IMR-90 (cell line): ENCODE measurements around the gene MAGEB2. TPM values are rescaled to one million over a fixed set of nuclear protein-coding genes. Genes with fewer than 3 reads are reported as not detected.

ENCODE experiments used
- ATAC-seq: fragments of 200-7000 bp; cut with Tn5 transposase; 2 replicates; pipeline ENCODE4 v1.9.1; 2020; ENCODE audit warnings: low read depth, mild to moderate bottlenecking, moderate library complexity
- BruUV-seq: library from RNA; stranded (reverse); fragments of 400-500 nt; replicated peaks from 2 replicates; lab custom pipeline; 2021; lab: Mats Ljungman, UMichigan
- CTCF ChIA-PET: fragments of 300-600 bp; formaldehyde crosslinking; extraction: SDS; loops from one replicate; lab custom pipeline; 2021; ENCODE audit warnings: antibody characterized with exemption; lab: Yijun Ruan, JAX
- POLR2A ChIA-PET: fragments of 300-600 bp; sonication (Branson Sonifier 250); formaldehyde crosslinking; loops from one replicate; lab custom pipeline; 2022; ENCODE audit warnings: antibody characterized with exemption; ENCODE audit not compliant: unreplicated experiment; lab: Charles Lee
- DNase-seq: peaks from one replicate; pipeline ENCODE4 v3.0.0; 2013
- H2AFZ ChIP-seq: replicated peaks from 2 replicates; pipeline ENCODE3; 2013; ENCODE audit warnings: low read length, mild to moderate bottlenecking; ENCODE audit not compliant: poor library complexity
- H2AK5ac ChIP-seq: 2 replicates; pipeline ENCODE4 v1.6.1; 2013; ENCODE audit warnings: low read depth, low read length, inconsistent platforms
- H2AK9ac ChIP-seq: replicated peaks from 2 replicates; pipeline ENCODE3; 2013; ENCODE audit warnings: mild to moderate bottlenecking, low read depth, low read length, moderate library complexity; ENCODE audit not compliant: poor library complexity
- H2BK120ac ChIP-seq: 2 replicates; pipeline ENCODE4 v1.6.1; 2013; ENCODE audit warnings: low read depth, low read length, inconsistent platforms
- H2BK15ac ChIP-seq: 3 replicates; pipeline ENCODE4 v1.6.1; 2013; ENCODE audit warnings: low read depth, low read length, inconsistent platforms
- H2BK20ac ChIP-seq: 2 replicates; pipeline ENCODE4 v1.6.1; 2013; ENCODE audit warnings: low read depth, mild to moderate bottlenecking, inconsistent platforms, low read length, moderate library complexity
- H2BK5ac ChIP-seq: 2 replicates; pipeline ENCODE4 v1.6.1; 2013; ENCODE audit warnings: mild to moderate bottlenecking, low read depth, low read length, inconsistent platforms; ENCODE audit not compliant: poor library complexity, severe bottlenecking
- H3K14ac ChIP-seq: replicated peaks from 2 replicates; pipeline ENCODE4 v1.6.1; 2013; ENCODE audit warnings: low read depth, low read length, inconsistent platforms
- H3K18ac ChIP-seq: 2 replicates; pipeline ENCODE4 v1.6.1; 2013; ENCODE audit warnings: low read depth, low read length, control low read depth
- H3K23ac ChIP-seq: 2 replicates; pipeline ENCODE4 v1.6.1; 2013; ENCODE audit warnings: low read depth, low read length, inconsistent platforms
- H3K27ac ChIP-seq: 2 replicates; pipeline ENCODE4 v1.5.1; 2013; ENCODE audit warnings: mild to moderate bottlenecking, control low read depth, low read length; ENCODE audit not compliant: insufficient read depth
- H3K27me3 ChIP-seq: 2 replicates; pipeline ENCODE4 v1.6.1; 2013; ENCODE audit warnings: low read length; ENCODE audit not compliant: control insufficient read depth, insufficient read depth
- H3K36me3 ChIP-seq: 2 replicates; pipeline ENCODE4 v1.6.1; 2013; ENCODE audit warnings: low read length, mixed read lengths; ENCODE audit not compliant: control insufficient read depth, insufficient read depth
- H3K4ac ChIP-seq: 2 replicates; pipeline ENCODE4 v1.6.1; 2013; ENCODE audit warnings: low read depth, low read length, inconsistent platforms
- H3K4me1 ChIP-seq: 2 replicates; pipeline ENCODE4 v1.6.1; 2013; ENCODE audit warnings: low read length, mixed read lengths; ENCODE audit not compliant: control insufficient read depth, insufficient read depth
- H3K4me2 ChIP-seq: 2 replicates; pipeline ENCODE4 v1.6.1; 2013; ENCODE audit warnings: low read depth, mild to moderate bottlenecking, control low read depth, low read length, moderate library complexity
- H3K4me3 ChIP-seq: 2 replicates; pipeline ENCODE4 v1.5.1; 2013; ENCODE audit warnings: low read depth, mild to moderate bottlenecking, control low read depth, low read length, moderate library complexity; ENCODE audit not compliant: insufficient read depth
- H3K56ac ChIP-seq: 2 replicates; pipeline ENCODE4 v1.6.1; 2013; ENCODE audit warnings: low read length, inconsistent platforms; ENCODE audit not compliant: insufficient read depth; ENCODE audit errors: extremely low read depth
- H3K79me1 ChIP-seq, 2 experiments: 2 replicates each; pipeline ENCODE4 v1.6.1; 2013; ENCODE audit warnings: low read length in 2 of 2, inconsistent platforms in 1 of 2, low read depth in 1 of 2
- H3K9ac ChIP-seq: 2 replicates; pipeline ENCODE4 v1.6.1; 2013; ENCODE audit warnings: low read depth, low read length, control low read depth
- H3K9me1 ChIP-seq: 2 replicates; pipeline ENCODE4 v1.6.1; 2013; ENCODE audit warnings: low read length, inconsistent platforms; ENCODE audit not compliant: insufficient read depth
- H3K9me3 ChIP-seq: 2 replicates; pipeline ENCODE4 v1.6.1; 2013; ENCODE audit warnings: low read length; ENCODE audit not compliant: control insufficient read depth, insufficient read depth
- H4K20me1 ChIP-seq: 2 replicates; pipeline ENCODE4 v1.6.1; 2013; ENCODE audit warnings: low read length, inconsistent platforms; ENCODE audit not compliant: insufficient read depth
- H4K5ac ChIP-seq: 2 replicates; pipeline ENCODE4 v1.6.1; 2013; ENCODE audit warnings: mild to moderate bottlenecking, low read depth, low read length, control low read depth
- H4K8ac ChIP-seq, 2 experiments: 2 replicates each; pipeline ENCODE4 v1.6.1; 2013; ENCODE audit warnings: low read depth in 2 of 2, low read length in 2 of 2, control low read depth in 1 of 2, inconsistent platforms in 1 of 2
- H4K91ac ChIP-seq: 2 replicates; pipeline ENCODE4 v1.6.1; 2013; ENCODE audit warnings: low read depth, low read length, inconsistent platforms; ENCODE audit not compliant: insufficient read depth
- BHLHE40 ChIP-seq: fragments of 150-350 bp; IDR thresholded peaks from 2 replicates; pipeline ENCODE4 v1.6.1; 2016; ENCODE audit warnings: mild to moderate bottlenecking, low read depth, low read length
- CEBPB ChIP-seq: IDR thresholded peaks from 2 replicates; pipeline ENCODE4 v1.6.1; 2012; ENCODE audit warnings: low read depth, low read length, improper control_type of control experiment
- FOS ChIP-seq: fragments of 150-350 bp; IDR thresholded peaks from 2 replicates; pipeline ENCODE4 v1.6.1; 2016; ENCODE audit warnings: low read depth, low read length
- MAFK ChIP-seq: IDR thresholded peaks from 2 replicates; pipeline ENCODE4 v1.6.1; 2012; ENCODE audit warnings: low read depth, low read length, improper control_type of control experiment
- MAZ ChIP-seq: IDR thresholded peaks from 2 replicates; pipeline ENCODE4 v1.6.1; 2012; ENCODE audit warnings: low read depth, mild to moderate bottlenecking, low read length, improper control_type of control experiment, moderate library complexity, borderline replicate concordance
- MXI1 ChIP-seq: IDR thresholded peaks from 2 replicates; pipeline ENCODE4 v1.6.1; 2012; ENCODE audit warnings: low read depth, mild to moderate bottlenecking, low read length, moderate library complexity, borderline replicate concordance
- POLR2A ChIP-seq: IDR thresholded peaks from 2 replicates; pipeline ENCODE4 v1.6.1; 2012; ENCODE audit warnings: mild to moderate bottlenecking, low read depth, low read length
- RAD21 ChIP-seq: IDR thresholded peaks from 2 replicates; pipeline ENCODE4 v1.6.1; 2012; ENCODE audit warnings: low read length, improper control_type of control experiment
- RCOR1 ChIP-seq: IDR thresholded peaks from 2 replicates; pipeline ENCODE4 v1.6.1; 2012; ENCODE audit warnings: mild to moderate bottlenecking, low read length, improper control_type of control experiment; ENCODE audit not compliant: insufficient replicate concordance
- RFX5 ChIP-seq: IDR thresholded peaks from 2 replicates; pipeline ENCODE4 v1.8.0; 2012; ENCODE audit warnings: low read depth, mild to moderate bottlenecking, low read length, moderate library complexity
- SMC3 ChIP-seq: fragments of 150-350 bp; IDR thresholded peaks from 2 replicates; pipeline ENCODE4 v1.6.1; 2016; ENCODE audit warnings: low read depth, mild to moderate bottlenecking, antibody characterized with exemption, low read length, moderate library complexity
- WGBS, 2 experiments: methylation state at CpG; one replicate each; pipeline versions ENCODE4 v1.1.5 to v1.1.7; 2013; ENCODE audit warnings: missing lambda C conversion rate in 2 of 2; ENCODE audit not compliant: insufficient read length in 1 of 2; ENCODE audit errors: extremely low coverage in 2 of 2; 5-methylcytosine and 5-hydroxymethylcytosine counted together
- dilution Hi-C: fragments of 300-500 bp; cut with HindIII; formaldehyde crosslinking; loops from one replicate; pipeline ENCODE4 v1.14.3; 2018; ENCODE audit warnings: low sequenced_read_pairs; ENCODE audit not compliant: unreplicated experiment
- in situ Hi-C: fragments of 300-500 bp; cut with MboI; formaldehyde crosslinking; loops from 3 replicates; pipeline ENCODE4 v1.14.3; 2019; ENCODE audit warnings: low sequenced_read_pairs, inconsistent platforms, mixed read lengths
- intact Hi-C: fragments of 100-400 bp; cut with micrococcal nuclease; formaldehyde crosslinking; loops from 2 replicates; pipeline ENCODE4 v1.10.0; 2022
- polyA plus RNA-seq, 3 experiments: library from polyadenylated mRNA; depleted of rRNA; stranded (reverse); fragments of >200 nt; gene quantifications; 2 replicates each; pipeline ENCODE4 v1.2.3, GENCODE V29; 2012; ENCODE audit warnings: low replicate concordance in 1 of 3
- total RNA-seq: library from RNA; depleted of rRNA; stranded (reverse); fragments of >200 nt; gene quantifications from 2 replicates; pipeline ENCODE4 v1.2.3, GENCODE V29; 2012
- TF ChIP-seq, protein P1 (sequence below): fragments of 150-350 bp; IDR thresholded peaks from 2 replicates; pipeline ENCODE4 v1.6.1; 2016; ENCODE audit warnings: low read depth, mild to moderate bottlenecking, low read length, moderate library complexity, borderline replicate concordance
- TF ChIP-seq, protein P2 (sequence below): conservative IDR thresholded peaks from 2 replicates; pipeline ENCODE4 v1.5.1; 2012; ENCODE audit warnings: mild to moderate bottlenecking, low read depth, low read length, improper control_type of control experiment

Gene MAGEB2
- total and polyA plus RNA-seq, 2 of the 4 experiments (the other 2 are of a cell fraction): not detected

DNA sequence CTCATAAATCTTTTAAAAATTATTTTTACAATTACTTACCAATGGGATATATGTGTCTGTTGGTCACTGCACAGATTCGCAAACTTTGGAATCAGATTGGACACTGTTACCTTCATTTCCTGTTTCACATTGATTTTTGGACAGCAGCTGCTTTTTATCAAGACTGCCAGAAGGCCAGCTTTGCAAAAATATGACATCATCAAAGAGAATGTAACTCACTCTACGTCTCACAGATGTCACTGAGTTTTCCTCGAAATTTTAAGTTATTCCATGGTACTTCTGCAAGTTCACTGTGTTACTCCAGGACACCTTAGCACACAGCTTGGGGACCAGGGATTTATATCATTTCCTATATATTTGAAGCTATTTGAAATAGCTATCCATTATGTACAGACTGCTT, 31.8 kb upstream of the MAGEB2 start:
- Histone ChIP-seq H3K14ac (no peak overlapping the region), H2BK15ac (no peak overlapping the region), H3K56ac (no peak overlapping the region), H2AK5ac (no peak overlapping the region), H3K36me3 (no peaks in the 10 kb centered on the region), H3K27ac (no peak overlapping the region), H3K18ac (no peak overlapping the region), H2BK120ac (no peak overlapping the region), H3K9me1 (no peaks in the 10 kb centered on the region), H4K91ac (no peak overlapping the region), H3K4me1 (no peaks in the 10 kb centered on the region), H3K4ac (no peak overlapping the region), H3K23ac (no peak overlapping the region), H2AFZ (no peak overlapping the region), H3K4me3 (no peak overlapping the region), H3K4me2 (no peak overlapping the region), H4K20me1 (no peaks in the 10 kb centered on the region), H3K79me1 (no peaks in the 10 kb centered on the region), H2BK20ac (no peak overlapping the region), H3K27me3 (peaks cover 7% of the 10 kb centered on the region), H3K9ac (no peak overlapping the region), H4K8ac (no peak overlapping the region), H4K5ac (no peak overlapping the region), H3K9me3 (no peaks in the 10 kb centered on the region), H2BK5ac (no peak overlapping the region), H2AK9ac (no peak overlapping the region)
- ATAC-seq (no peak), DNase-seq (peak; percentile 1)
- CTCF ChIA-PET: no interaction called here
- POLR2A ChIA-PET: no interaction called here
- TF ChIP-seq MAZ (no peak), RCOR1 (no peak), RAD21 (no peak), CEBPB (no peak), MXI1 (no peak), FOS (no peak), MAFK (no peak), POLR2A (no peak), SMC3 (no peak), RFX5 (no peak), BHLHE40 (no peak)
- TF ChIP-seq, protein P1, sequence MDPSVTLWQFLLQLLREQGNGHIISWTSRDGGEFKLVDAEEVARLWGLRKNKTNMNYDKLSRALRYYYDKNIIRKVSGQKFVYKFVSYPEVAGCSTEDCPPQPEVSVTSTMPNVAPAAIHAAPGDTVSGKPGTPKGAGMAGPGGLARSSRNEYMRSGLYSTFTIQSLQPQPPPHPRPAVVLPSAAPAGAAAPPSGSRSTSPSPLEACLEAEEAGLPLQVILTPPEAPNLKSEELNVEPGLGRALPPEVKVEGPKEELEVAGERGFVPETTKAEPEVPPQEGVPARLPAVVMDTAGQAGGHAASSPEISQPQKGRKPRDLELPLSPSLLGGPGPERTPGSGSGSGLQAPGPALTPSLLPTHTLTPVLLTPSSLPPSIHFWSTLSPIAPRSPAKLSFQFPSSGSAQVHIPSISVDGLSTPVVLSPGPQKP: no peak
- TF ChIP-seq, protein P2, sequence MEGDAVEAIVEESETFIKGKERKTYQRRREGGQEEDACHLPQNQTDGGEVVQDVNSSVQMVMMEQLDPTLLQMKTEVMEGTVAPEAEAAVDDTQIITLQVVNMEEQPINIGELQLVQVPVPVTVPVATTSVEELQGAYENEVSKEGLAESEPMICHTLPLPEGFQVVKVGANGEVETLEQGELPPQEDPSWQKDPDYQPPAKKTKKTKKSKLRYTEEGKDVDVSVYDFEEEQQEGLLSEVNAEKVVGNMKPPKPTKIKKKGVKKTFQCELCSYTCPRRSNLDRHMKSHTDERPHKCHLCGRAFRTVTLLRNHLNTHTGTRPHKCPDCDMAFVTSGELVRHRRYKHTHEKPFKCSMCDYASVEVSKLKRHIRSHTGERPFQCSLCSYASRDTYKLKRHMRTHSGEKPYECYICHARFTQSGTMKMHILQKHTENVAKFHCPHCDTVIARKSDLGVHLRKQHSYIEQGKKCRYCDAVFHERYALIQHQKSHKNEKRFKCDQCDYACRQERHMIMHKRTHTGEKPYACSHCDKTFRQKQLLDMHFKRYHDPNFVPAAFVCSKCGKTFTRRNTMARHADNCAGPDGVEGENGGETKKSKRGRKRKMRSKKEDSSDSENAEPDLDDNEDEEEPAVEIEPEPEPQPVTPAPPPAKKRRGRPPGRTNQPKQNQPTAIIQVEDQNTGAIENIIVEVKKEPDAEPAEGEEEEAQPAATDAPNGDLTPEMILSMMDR: no peak
- in situ Hi-C loops: no loop called here
- BruUV-seq: no TSS peak
- dilution Hi-C loops: no loop called here
- no CpG with 5 or more reads among the region's 3 CpGs for WGBS, 2 experiments
- intact Hi-C loops: no loop called here
